GM23248 (cell line): ENCODE data around the gene ZKSCAN7.

Experiments used
- EZH2 ChIP-seq: fragments of 200-600 bp; sonication (generic); IDR thresholded peaks from 2 replicates; pipeline ENCODE4 v1.6.1; 2018; ENCODE audit warnings: antibody characterized with exemption, mild to moderate bottlenecking; ENCODE audit not compliant: insufficient read depth, poor library complexity, severe bottlenecking
- EZH2phosphoT487 ChIP-seq: fragments of 200-600 bp; sonication (generic); IDR thresholded peaks from 2 replicates; pipeline ENCODE4 v1.6.1; 2018; ENCODE audit warnings: antibody characterized with exemption, moderate library complexity, mild to moderate bottlenecking, low read depth; ENCODE audit not compliant: insufficient read depth

DNA sequence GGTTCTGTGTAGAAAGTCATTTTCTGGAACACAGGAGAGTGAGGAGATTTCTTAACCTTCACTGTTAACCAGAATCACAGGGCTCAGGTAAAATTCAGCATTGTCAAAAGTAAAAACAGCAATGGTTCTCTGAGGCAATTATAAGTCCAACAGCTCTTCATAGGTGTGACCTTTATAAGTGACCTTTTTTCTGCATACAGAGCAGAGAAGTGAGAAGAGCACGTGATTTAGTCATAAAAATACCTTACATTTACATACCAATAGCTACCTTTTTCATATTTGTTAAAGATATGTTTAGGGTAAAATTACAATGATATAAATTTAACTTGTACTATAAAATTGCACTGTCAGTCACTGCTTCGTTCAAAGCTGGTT is 36.2 kb upstream of the ZKSCAN7 start:
- TF ChIP-seq EZH2phosphoT487 (no peak), EZH2 (no peak)
